HepG2 (cell line): ENCODE measurements around the gene GASK1A.

Experiments
- HIVEP1 ChIP-seq: sonication (generic); formaldehyde crosslinking; IDR thresholded peaks from 2 replicates; pipeline ENCODE4 v1.4.0; 2020; ENCODE audit warnings: mild to moderate bottlenecking, missing genetic modification reagents
- KAT7 ChIP-seq: IDR thresholded peaks from 2 replicates; pipeline ENCODE4 v1.6.1; 2018; ENCODE audit warnings: borderline replicate concordance, missing compliant biosample characterization
- TCF7L2 ChIP-seq: IDR thresholded peaks from 2 replicates; pipeline ENCODE4 v1.6.1; 2011; ENCODE audit warnings: mild to moderate bottlenecking, low read depth, low read length, moderate library complexity
- ZBTB1 ChIP-seq: sonication (generic); formaldehyde crosslinking; IDR thresholded peaks from 2 replicates; pipeline ENCODE4 v1.4.0; 2020; ENCODE audit warnings: missing genetic modification reagents, borderline replicate concordance
- ZNF205 ChIP-seq: IDR thresholded peaks from 2 replicates; pipeline ENCODE4 v1.6.1; 2018; ENCODE audit warnings: missing biosample characterization, missing genetic modification reagents
- ZNF24 ChIP-seq: fragments of 450-650 bp; IDR thresholded peaks from 2 replicates; pipeline ENCODE4 v1.6.1; 2017; ENCODE audit warnings: antibody characterized with exemption, mild to moderate bottlenecking
- ZNF253 ChIP-seq: sonication (generic); formaldehyde crosslinking; IDR thresholded peaks from 2 replicates; pipeline ENCODE4 v1.8.0; 2022; ENCODE audit warnings: mild to moderate bottlenecking, missing genetic modification reagents, borderline replicate concordance
- ZNF430 ChIP-seq: sonication (generic); formaldehyde crosslinking; IDR thresholded peaks from 2 replicates; pipeline ENCODE4 v1.9.0; 2021; ENCODE audit warnings: mild to moderate bottlenecking, missing genetic modification reagents
- ZNF589 ChIP-seq: sonication (generic); formaldehyde crosslinking; conservative IDR thresholded peaks from 2 replicates; pipeline ENCODE4 v1.8.0; 2022; ENCODE audit warnings: mild to moderate bottlenecking, moderate library complexity, missing genetic modification reagents

- TF ChIP-seq ZBTB1 (CRISPR knock-in tag) (no peak), TCF7L2 (no peak), HIVEP1 (CRISPR knock-in tag) (no peak), ZNF253 (CRISPR knock-in tag) (no peak), ZNF430 (CRISPR knock-in tag) (no peak), ZNF24 (no peak), ZNF589 (CRISPR knock-in tag) (no peak), KAT7 (CRISPR knock-in tag) (no peak), ZNF205 (CRISPR knock-in tag) (no peak)
Measured at GRCh38 chr3:42934910-42935309, 44.2 kb upstream of the GASK1A start.
